Fibroblast of mammary gland (primary cell): ENCODE results near the gene NKD1.

Experiments used
- DNase-seq: peaks from one replicate; pipeline ENCODE4 v3.0.0-alpha.2; 2010; ENCODE audit warnings: low read depth
- H3K4me3 ChIP-seq: 2 replicates; pipeline ENCODE4 v1.5.1; 2011; ENCODE audit warnings: low read depth, mild to moderate bottlenecking, low read length, moderate library complexity; ENCODE audit not compliant: control insufficient read depth
- CTCF ChIP-seq: conservative IDR thresholded peaks from 2 replicates; pipeline ENCODE4 v1.5.1; 2011; ENCODE audit warnings: low read depth, low read length, inconsistent platforms; ENCODE audit not compliant: control insufficient read depth, insufficient read depth

The NKD1 gene

GRCh38 chr16:50550035-50550434, 1.8 kb downstream of the NKD1 start:
- DNase-seq = no peak

GRCh38 chr16:50550866-50551641, 2.9 kb downstream of the NKD1 start:
- no peak overlapping the region for H3K4me3 ChIP-seq
- no peak for TF ChIP-seq CTCF
- DNase-seq = no peak

More at GRCh38 chr16:50550035-50550434, 1.8 kb downstream of the NKD1 start:
- TF ChIP-seq CTCF = no peak
- H3K4me3 ChIP-seq = no peak overlapping the region

- H3K4me3 ChIP-seq = no peak overlapping the region
- TF ChIP-seq CTCF = no peak
- no peak for DNase-seq
Observed at GRCh38 chr16:50552476-50553101, 4.4 kb downstream of the NKD1 start.

DNA sequence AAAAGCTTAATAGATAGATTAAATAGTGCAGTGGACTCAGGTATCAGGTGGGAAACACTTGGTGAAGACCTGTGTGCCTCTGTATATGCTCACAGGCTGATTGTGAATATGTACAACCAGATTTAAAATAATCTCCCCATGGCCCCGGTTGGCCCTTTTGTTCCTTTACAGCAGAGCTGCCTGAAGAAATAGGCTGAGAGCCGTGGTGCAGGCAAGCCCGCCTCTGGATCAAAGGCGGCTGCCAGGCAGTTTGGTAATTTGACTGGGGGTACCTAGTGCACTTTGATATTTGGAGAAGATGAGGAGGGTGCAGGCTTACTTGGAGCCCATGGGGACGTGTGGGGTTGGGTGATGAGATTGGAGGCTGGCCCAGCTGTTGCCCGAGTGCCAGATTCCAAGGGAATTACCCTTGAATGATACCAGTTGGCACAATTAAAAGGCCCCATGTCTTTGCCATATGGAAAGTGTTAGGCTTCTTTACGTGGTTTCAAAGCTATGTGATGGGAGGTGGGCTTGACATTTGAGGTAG, 5.0 kb downstream of the NKD1 start:
- no peak for TF ChIP-seq CTCF
- DNase-seq = no peak
- no peak overlapping the region for H3K4me3 ChIP-seq

GRCh38 chr16:50553731-50554360, 5.7 kb downstream of the NKD1 start:
- TF ChIP-seq CTCF = no peak
- no peak for DNase-seq
- H3K4me3 ChIP-seq = no peak overlapping the region

- no peak overlapping the region for H3K4me3 ChIP-seq
- DNase-seq = no peak
Observed at GRCh38 chr16:50555269-50555875, 7.2 kb downstream of the NKD1 start.

More at GRCh38 chr16:50555269-50555875, 7.2 kb downstream of the NKD1 start:
- no peak for TF ChIP-seq CTCF
